H4 (cell line): ENCODE results near the gene P2RY13. TPM values are rescaled to one million over a fixed set of nuclear protein-coding genes. Genes with fewer than 3 reads are reported as not detected.

Experiments used
- DNase-seq: peaks from one replicate; pipeline ENCODE4 v3.0.0-alpha.2; 2015; ENCODE audit warnings: low spot score
- total RNA-seq: library from RNA; depleted of rRNA; stranded (reverse); fragments of >200 nt; shearing (Covaris generic); gene quantifications from 2 replicates; pipeline ENCODE4 v1.2.3, GENCODE V29; 2014

Gene P2RY13
- total RNA-seq, 1 experiment from 2014 or later = not detected

DNA sequence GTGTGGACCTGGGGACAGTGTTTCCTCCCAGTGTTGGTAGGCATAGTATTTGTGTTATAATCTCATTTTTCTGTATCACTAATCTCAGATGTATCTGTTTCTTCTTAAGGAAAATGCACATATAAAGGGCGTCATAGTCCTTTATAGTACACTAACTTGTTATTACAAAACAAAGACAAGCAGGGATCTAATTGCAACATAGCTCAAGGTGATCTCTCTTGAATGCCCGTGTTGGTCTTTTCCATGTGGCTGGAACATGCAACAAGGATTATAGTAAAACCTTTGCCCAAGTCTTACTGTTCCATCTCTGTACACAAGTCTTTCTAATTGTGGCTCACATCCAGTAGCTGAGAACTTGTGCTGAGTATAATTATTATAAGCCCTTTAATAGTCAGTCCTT lies 9.2 kb downstream of the P2RY13 start:
- DNase-seq = no peak

DNA sequence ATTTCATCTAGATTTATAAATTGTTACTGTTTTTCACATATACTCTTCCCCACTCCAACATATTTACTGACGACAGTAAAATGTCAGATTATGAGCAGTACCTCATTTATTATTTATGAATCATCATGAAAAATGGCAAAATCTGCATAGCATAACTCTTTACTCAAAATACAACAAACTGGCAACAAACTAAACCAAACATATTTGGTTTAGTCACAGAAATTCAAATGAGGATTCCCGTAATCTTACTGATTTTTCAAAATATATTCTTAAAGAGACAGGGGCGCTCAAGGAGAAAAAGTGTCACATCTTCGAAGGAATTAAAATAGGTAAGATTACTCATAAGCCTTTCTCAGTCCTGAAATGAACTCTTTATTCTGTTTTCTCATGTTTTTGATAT lies 9.7 kb downstream of the P2RY13 start:
- DNase-seq = no peak

DNA sequence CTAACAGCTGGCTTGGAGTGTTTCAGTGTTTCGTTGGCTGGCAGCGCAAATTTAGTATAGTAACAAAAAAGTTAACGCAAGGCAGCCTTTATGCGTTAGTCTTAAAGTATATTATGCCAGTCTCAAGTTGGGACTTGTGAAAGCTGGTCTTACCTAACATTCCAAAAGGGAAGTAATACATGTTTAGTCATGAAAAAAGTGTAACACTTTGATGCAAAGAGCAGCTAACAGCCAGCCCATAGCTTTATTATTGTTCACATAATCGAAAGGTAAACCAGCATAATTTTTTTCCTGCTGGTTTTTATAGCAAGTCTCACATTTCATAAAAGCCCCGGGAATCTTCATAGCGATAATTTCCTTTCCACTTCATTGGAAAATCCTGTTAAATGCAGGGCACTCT lies 10.4 kb downstream of the P2RY13 start:
- no peak for DNase-seq

DNA sequence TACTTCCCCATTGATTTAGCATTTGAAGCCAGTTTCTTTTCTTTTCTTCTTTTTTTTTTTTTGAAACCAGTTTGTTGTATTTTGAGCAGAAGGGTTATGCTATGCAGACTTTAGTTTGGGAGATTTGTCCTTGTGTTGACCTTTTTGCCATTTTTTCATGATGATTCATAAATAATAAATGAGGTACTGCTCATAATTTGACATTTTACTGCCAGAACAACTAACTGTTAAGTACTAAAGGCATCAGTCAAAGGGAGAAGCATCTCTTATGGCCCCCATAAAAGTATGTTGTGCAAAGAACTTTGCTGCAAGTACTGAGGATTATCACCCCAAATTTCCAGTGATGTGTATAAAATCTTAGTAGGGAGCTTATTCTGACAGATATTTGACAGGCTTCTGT lies 11.0 kb downstream of the P2RY13 start:
- no peak for DNase-seq

DNA sequence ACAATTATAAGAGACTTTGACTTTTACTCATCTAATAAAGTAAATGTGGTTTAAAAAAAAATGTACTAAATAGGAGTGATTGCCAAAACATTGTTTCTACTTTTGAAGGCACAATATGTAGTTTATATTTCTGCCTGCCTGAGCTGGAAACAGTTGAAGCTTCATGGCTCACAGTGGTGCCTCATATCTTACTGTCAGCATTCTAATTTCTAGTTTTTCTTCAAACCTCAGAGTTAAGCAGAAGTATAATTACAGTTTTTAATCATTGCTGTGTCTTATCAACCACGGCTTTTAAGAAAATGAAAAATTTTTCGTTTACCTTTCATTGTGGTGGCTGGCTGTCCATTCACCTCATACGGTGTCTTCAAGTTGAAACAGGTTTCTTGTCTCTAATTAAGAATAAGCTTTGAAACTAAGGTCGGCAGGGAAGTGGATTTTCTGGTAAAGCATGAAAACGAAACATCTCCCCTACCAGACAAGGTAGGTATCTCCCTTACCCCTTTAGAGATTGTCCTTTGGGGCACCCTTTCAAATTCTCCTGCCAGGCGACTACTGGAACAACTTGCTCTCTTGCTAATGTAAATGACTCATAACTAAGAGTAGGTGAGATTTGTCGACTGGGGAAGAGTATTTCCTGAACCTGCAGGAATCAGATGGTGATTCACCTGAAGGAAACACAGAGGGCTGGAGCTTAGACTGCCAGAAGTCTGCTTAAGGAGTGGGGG lies 12.9 kb downstream of the P2RY13 start, which contains the start of gene GPR87:
TSS of gene GPR87 (minus strand) at position 554 of the 725 bp plus-strand sequence. CDS start 16,720 bp downstream, outside the sequence.
- DNase-seq = no peak

DNA sequence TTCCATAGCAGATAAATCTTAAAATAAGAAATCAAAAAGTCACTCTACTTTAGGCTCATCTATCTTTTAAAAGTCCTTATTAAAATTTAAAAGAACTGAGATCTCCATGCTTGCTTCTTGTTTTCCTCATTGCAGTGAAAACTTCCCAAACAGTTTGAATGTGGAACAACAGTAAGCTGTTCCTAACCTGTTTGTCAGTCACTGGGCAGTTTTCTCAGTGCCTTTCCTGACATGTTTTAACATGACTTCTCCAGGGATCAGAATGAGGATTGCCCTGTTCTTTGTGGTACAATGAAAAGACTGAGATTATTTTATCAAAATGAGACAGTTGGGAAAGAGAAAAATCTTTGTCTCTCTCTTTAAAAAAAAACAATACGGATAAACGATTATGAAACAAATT lies 13.5 kb downstream of the P2RY13 start:
- DNase-seq = no peak

DNA sequence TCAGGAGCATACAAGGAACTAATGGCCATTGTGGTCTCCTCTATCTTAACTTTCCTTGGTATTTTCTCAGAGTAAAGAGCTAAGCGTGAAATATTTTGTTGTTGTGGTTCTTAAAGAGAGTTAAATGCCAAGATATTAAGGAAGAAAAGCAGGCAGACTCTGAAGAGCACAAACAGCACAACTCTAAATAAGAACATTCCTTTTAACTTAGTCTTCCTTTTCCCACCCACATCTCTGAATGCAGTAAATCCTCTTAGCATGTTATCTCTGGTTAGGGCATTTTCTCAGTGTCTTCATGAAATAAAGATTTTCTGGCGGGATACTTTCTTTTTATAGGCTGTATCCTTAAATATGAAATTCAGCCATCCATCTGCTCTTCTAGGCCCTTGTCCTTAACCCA lies 14.2 kb downstream of the P2RY13 start:
- no peak for DNase-seq

DNA sequence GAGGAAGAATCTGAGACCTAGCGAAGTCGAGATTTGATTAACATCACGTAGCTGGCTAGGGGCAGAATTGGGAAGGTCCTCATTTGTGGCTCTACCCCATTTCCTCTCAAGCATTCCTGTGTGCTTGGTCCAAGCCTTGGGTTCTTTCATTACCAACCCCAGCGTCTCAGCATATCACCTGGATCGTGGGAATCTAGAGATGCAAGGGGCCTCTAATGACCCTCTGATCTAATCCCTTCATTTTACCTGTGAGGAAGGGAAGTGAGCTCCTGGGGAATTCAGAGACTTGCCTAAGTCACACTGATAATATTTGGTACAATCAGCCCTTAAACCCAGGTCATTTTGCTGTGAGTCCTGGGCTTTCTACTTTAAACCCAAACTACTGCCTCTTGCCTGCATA lies 14.8 kb downstream of the P2RY13 start:
- DNase-seq = no peak

DNA sequence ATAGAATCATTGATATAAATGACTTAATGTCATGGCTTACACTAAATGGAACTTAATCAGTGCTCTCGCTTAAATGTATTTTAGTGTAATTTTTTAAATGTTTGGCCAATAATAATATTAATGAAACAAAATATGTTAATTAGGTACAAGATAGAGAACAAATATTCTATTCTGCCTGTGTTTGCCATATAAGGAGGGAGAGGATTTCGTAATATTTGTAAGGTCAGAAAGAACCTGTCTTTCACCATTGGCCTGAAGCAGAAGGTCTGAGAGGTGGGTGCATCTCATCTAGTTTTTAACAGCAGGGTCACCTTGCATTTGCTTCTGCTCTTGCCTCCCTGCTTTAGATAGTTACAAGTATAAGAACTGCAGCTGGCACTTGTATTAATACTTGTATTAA lies 15.2 kb downstream of the P2RY13 start:
- no peak for DNase-seq

DNA sequence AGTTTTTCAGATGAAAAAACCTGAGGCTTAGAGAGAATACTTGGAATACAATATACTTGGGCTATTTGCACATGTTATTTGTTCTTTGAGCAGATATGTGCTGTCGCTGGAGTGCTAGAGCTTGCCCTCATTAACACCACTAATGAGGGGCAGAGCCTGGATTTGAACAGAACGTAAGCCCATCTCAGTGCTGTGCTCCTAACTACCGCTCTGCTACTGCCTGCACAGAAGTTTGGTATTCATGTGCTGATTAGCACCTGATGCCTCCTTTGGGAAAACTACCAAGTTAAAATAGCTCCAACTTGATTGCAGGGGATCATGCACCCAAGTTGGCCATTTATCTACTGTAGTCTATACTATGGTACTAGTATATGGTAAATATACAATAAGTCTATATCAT lies 16.4 kb downstream of the P2RY13 start:
- no peak for DNase-seq

DNA sequence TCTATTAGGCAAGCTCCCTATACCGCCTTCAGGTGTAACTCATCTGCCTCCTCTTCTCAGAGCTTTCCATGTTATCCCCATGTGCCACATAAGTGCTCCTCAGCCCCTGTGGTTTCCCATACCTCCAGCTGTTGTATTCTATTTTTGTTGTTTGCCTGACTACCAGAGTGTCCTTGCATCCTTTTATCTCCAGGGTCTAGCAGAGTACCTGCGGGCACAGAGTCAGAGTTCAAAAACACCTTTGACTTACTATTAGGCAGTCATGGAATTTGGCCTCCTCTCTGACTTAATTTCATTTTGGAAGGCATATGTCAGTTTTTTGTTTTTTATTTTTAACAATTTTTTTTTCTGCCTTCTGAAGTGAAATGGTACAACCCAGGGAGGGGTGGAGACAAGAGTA lies 19.8 kb downstream of the P2RY13 start:
- no peak for DNase-seq

DNA sequence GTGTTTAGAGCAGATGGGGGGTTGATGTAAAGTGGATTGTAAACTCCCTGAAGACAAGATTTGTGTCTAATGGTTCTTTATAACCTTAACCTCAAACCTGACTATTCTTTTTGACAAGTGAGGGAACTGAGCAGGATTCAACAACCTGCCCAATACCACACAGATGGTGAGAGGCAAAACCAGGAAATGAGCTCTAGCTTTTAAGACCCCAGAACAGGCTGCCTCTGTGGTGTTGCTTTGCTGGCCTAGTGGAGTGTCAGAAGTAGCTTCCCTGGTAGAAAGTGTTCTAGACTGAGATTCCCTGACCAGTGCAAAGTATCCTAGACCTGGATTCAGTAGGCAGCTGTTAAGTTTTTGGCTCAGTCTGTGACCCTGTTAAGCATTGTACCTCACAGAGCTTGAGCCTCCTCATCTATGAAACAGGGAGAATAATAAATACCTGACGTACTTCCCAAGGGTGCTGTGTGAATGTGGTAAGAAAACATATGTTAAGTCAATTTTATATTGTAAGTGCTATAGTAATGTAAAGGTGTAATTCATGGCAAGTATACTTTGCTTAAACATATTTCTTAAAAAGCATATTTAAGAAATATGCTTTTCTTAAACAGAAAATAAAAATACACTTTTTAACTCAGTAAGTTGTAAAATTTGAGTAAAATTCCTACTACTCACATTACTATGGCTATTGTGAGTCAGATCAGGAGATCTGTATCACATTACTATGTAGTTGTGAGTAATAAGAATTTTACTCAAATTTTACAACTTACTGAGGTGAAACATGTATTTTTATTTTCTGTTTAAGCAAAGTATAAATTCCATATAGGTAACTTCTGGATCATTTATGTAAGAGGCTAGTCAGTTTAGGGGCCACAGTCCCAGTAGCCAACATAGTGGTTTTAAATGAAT lies 21.5 kb downstream of the P2RY13 start:
- DNase-seq = no peak

DNA sequence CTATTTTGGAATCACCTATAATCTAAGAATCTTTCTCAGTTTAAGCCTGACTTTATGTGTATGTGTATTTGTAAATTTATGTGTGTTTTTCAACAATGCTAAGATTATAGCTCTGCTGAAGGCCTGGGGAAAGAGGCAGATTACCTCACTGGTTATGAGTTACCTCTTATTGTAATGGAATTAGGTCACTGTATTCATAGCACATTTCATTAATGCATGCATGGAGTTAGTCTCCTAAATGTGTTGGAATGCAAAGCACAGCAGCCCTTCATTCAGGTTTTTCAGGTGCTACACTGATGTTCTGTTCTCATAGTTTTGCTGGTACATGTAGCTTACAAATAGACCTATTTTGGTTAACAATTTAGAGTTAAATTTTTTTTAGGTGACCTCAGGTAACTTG lies 22.2 kb downstream of the P2RY13 start:
- DNase-seq = no peak

DNA sequence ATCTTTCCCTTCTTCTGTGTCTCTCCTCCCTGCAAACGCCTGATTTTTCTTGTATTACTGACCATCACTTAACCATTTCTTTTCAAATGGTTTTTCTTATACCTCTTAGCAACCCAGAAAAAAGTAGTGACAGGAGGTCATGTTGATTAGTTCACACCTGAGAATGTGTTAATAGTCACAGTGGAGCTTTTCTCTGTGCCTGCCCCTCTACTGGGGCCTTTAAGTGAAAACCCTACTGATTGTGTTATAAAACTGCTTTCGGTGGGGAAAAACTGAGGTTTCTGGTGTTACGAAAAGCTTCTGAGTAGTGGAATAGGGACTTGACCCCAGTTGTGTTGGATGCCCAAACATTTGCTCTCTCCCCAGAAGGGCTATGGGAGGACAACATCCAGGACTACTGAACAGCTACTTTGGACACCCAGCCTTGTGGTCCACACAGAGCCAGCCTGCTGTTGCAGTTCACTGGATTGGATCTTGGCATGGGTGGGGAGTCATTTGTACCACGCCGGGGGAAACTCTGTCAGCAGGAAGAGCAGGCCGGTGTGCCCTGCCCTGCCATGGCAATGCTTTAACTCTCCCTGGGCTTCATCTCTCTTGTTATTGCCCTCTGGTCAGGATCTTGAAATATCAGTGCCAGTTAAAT lies 23.1 kb downstream of the P2RY13 start:
- no peak for DNase-seq

DNA sequence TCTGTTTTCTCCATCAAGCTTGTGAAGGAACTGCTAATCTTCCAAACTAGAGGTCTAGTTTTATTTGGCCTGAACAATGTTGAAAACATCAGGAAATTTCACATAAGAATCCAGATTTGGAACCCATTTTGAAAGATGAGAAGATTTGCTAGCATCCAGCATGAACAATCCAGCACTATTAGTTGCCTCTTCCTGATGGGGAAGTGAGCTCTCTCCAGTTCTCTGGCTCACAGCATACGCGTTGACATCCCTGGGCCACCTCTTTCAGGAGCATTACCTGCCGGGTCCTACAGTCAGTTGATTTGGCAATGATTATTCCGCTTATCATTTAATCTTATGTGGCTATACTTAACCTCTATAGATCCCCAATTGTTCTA lies 23.6 kb downstream of the P2RY13 start:
- DNase-seq = peak; percentile 25

DNA sequence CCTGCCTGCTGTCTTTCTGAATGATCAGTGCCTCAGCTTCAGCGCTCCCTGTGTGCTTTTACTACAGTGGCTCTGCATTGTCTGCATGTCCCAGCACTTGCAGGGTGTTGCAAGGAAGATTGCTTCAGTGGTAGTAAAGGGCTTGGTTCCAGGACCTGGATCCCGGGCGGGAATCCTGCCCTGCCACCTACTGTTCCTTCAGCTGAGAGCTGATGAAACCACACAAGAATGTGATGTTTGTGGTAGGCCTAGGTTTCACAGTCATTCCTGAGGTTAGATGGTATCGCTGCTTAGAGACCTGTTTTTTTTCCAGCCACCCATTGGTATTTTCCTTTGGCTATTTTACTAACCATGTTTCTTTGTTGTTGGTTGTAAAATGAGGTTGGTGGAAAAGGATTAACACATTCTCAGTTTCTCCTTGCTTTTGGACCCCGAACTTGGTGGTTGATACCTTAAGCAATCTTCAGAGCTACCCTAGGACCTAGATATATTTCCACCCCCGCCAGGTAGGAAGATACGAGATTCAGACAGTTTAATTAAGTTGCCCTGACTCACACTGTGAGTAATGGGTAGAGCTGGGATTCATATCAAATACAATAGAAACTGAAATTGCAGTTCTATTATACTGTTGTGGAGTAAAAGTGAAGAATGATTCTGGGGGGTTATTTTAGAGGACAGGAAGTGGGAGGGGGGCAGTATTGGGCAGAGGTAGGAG lies 24.1 kb downstream of the P2RY13 start:
- DNase-seq = peak; percentile 100

DNA sequence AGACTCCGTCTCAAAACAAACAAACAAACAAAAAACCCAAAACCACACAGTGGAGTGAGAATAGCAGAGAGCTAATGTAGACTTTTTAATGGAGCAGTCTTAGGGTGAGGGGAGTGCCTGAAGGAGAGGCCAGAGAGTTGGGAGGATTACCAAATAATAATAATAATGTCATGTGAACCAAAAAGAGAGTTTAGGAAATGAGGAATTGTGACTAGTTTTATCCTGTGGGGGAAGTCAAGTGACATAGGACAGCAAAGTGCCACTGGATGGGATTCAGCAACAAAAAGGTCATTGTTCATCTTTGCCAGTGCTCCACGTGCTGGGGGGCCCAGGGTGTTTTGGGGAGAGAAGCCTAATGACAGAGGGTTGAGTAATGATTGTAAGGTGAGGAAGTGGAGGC lies 25.6 kb downstream of the P2RY13 start:
- DNase-seq = no peak

DNA sequence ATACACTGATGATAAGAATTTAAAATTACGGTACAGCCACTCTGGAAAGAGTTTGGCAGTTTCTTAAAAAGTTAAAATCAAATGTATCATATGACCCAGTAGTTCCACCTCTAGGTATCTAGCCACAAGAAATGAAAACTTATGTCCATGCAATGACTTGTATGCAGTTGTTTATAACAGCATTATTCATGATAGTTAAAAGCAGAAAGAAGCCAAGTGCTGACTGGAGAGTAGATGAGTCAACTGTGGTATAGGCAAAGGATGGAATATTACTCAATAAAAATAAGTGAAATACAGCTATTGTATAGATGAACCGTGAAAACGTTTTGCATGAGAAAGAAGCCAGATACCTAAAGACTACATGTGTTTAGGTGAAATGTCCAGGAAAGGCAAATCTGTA lies 27.6 kb downstream of the P2RY13 start:
- peak; percentile 45 for DNase-seq

DNA sequence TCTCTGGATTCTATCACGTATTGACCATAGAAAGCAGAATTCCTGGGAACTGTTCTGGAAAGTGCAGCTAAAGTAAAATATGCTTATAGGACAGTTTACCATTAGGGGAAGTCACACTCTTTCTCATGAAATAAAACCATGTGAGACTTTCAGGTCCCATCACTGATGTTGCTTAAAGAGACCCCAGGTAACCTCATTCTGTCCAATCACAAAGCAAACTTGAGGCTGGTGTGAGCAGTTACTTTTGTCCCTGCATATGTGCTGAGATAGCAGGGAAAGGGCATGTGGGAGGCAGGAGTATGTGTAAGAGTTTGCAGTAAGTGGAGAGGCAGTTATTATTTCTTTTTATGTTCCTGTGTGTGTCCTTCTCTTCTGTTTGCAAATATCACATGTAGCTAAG lies 28.8 kb downstream of the P2RY13 start:
- DNase-seq = no peak

DNA sequence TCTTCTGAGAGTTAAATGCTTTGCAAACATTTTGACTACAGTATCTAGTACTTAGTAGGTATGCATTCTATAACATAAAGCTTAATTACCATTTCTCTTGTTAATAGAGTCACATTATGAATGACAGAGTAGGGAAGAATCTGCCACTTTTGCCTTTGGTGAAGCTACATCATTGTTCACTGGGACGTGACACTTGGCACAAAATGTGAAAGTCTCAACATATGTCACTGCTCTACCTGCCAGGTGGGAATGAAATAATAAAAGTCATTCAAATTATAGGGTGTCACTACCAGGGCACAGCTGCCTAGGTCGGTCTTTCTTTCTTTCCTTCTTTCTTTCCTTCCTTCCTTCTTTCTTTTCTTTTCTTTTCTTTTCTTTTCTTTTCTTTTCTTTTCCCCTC lies 30.3 kb downstream of the P2RY13 start:
- DNase-seq = no peak

DNA sequence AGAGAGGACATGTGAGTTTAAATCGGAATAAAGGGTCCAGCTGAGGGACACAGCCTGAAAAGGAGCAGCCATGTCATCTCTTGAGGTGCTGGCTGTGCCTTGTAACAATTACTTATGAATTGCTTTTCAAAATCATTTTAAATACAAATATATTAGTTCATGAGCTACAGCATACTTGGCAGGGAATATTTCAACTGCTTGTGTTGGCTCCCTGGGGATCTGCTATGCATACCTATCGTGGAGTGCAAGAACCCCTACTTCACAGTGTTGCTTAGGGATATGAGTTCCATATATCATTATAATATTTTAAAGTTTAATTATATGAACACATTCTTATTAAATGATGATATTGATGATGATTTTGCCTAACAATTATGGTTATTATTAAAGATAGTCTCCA lies 31.9 kb downstream of the P2RY13 start:
- DNase-seq = no peak

DNA sequence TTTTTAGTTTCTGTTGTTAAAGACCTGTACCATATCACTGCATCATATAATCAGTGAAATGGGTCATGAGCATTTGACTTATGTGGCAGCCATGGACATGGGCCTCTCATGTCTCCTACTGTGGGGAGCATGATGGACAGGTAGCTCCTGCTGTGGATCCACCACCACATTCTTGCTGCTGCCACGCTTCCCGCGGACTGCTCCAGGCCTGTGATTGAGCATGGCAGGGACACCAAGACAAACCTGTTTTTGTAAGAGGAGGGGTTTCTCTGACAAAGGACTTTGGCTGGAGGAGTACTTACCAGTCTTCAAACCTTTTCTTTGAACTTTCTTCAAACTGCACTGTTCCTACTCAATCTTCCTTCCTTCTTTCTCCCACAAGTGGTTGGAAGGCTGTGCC lies 33.1 kb downstream of the P2RY13 start:
- DNase-seq = no peak
